ENCODE data around the gene RAB3GAP1.
"Not testable (repeated sequence)": the region's sequence is repeated elsewhere in the genome, so short reads cannot be mapped to it uniquely, and the experiment has no call there.

The RAB3GAP1 gene

DNA sequence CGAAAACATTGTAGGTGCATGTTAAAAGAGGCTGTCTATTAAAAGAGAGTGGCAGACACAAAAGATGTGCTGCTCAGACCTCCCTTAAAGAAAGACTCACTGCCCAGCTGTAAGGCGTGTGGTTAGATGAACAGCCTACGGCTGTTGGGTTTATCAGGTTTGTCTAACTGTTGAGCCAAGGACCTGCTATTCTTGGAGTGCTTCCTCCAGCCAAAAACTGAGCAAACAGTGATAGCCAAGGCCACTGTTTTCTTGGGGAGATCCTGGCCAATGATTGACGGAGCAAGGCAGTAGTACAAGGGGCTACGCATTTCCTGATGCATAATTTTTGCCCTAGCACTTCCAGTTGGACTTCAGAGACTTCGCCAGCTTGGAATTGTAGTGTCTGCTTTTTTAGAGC is 1.4 kb upstream of the RAB3GAP1 start:
- in situ Hi-C loops (cut with HindIII; ENCODE audit: low sequenced_read_pairs), result no loop called here

DNA sequence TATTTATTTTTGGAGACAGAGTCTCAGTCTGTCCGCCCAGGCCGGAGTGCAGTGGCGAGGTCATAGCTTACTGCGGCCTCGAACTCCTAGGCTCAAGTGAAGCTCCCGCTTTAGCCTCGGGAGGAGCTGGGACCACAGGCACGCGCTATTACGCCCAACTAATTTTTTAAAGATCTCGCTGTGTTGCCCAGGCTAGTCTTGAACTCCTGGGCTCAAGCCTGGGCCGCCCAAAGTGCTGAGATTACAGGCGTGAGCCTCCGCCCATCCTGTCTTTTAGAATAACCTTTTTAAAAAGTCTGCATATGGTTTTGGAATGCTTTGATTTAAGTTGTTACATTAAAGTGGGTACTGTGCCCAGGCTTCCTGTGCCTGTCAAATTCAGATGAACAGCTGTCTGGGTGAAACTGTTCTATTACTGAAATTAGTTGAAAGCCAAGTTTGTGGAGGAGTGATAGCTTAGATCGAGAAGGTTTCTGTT is 944 bp downstream of the RAB3GAP1 start:
- in situ Hi-C loops (cut with HindIII; ENCODE audit: low sequenced_read_pairs), result no loop called here

DNA sequence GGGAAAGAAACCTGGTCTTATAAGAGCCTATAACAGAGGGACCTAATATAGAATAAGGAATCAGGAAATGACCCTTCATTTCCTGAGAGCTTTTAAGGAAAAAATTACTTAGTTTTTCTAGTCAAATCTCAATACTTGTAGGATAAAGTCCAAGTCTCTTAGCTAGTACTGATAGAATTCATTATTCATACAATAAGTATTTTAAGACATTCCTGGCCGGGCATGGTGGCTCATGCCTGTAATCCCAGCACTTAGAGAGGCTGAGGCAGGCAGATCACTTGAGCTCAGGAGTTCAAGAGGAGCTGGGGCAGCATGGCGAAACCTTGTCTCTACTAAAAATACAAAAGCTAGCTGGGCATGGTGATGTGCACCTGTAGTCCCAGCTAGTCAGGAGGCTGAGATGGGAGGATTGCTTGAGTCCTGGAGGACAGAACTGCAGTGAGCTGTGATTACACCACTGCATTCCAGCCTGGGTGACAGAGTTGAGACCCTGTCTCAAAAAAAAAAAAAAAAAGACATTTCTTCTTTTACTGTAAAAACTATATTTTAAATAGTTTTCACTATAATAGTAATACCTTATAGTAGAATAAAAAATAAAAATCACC is 3.2 kb downstream of the RAB3GAP1 start:
- in situ Hi-C loops (cut with HindIII; ENCODE audit: low sequenced_read_pairs), result no loop called here

DNA sequence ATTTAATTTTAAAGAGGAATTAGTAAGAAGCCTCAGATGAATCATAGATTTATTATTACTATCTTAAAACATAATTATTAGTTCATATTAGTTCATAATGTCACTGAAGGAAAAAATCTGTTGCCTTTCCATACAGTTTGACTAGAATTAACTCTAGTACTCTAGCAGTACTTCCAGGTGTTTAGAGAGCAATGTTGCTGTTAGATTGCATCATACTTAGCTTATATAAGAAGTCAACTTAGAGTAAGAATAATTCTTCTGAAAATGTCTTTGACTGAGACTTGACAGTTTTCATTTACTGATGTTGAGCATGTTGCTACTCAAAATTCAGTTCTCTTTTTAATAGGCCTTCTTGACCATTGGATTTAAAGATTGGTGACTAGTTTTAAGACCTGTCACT is 4.7 kb downstream of the RAB3GAP1 start:
- in situ Hi-C loops (cut with HindIII; ENCODE audit: low sequenced_read_pairs), result no loop called here

DNA sequence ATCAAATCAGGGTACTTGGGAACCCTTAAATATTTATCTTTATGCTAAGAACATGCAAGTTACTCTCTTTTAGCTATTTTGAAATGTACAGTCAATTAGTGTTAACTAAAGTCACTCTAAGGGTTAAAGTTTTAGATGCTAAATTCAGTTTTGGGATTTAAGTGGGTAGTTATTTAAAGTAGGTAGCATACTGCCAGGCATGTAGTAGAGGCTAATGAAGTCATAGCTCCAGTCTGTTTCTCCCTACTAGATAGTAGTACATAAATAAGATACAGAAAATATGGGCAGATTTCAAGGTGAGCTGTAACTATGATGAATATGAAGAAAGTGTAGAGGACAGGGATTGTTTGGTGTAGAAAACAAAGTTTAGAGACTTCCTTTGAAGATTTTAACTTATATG is 7.5 kb downstream of the RAB3GAP1 start:
- in situ Hi-C loops (cut with HindIII; ENCODE audit: low sequenced_read_pairs), result no loop called here

DNA sequence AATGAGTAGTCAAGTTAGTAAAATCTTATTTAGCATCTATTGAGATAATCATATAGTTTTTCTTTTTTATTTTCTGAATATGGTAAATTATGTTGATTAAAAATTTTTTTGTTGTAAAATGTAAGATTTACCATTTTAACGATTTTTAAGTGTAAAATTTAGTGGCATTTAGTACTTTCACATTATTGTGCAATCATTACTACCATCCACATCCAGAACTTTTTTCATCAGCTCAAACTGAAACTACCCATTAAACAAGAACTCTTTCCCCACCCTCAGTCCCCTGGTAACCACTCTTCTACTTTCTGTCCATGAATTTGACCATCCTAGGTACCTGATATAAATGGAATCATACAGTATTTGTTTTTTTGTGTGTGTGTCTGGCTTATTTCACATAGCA is 11.1 kb downstream of the RAB3GAP1 start:
- in situ Hi-C loops (cut with HindIII; ENCODE audit: low sequenced_read_pairs), result no loop called here

DNA sequence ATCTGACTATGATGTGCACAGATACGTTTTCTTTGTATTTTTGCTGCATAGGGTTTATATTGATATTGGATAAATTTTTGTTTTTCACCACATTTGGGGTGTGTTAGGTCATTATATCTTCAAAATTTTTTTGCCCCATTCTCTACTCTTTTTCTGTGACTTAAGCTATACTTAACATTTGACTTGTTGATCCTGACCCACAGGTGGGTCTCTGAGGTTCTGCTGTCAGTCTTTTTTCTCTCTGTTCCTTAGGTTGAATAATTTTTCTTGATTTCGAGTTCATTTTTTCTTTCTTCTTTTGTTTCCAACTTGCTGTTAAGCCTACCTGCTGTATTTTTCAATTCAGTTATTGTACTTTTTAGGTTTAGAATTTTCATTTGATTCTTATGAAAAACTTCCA is 12.1 kb downstream of the RAB3GAP1 start:
- in situ Hi-C loops (cut with HindIII; ENCODE audit: low sequenced_read_pairs), result no loop called here

DNA sequence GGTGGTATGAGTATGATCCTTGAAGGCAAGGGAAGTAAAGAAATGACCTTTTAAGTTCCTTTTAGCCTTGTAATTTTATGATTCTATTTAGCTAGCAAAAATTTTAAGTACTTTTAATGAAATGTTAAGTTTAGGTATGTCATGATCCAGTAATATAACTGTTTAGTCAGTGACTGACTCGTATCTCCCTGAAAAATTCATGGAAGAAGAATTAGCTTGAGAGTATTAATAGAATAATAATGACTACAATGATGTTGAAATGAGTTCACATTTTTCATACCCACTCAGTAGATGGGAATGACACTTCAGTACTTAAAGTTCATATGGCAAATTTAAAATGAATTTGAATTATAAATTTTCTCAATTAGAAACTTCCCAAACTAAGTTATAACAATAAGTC is 14.6 kb downstream of the RAB3GAP1 start:
- in situ Hi-C loops (cut with HindIII; ENCODE audit: low sequenced_read_pairs), result no loop called here

DNA sequence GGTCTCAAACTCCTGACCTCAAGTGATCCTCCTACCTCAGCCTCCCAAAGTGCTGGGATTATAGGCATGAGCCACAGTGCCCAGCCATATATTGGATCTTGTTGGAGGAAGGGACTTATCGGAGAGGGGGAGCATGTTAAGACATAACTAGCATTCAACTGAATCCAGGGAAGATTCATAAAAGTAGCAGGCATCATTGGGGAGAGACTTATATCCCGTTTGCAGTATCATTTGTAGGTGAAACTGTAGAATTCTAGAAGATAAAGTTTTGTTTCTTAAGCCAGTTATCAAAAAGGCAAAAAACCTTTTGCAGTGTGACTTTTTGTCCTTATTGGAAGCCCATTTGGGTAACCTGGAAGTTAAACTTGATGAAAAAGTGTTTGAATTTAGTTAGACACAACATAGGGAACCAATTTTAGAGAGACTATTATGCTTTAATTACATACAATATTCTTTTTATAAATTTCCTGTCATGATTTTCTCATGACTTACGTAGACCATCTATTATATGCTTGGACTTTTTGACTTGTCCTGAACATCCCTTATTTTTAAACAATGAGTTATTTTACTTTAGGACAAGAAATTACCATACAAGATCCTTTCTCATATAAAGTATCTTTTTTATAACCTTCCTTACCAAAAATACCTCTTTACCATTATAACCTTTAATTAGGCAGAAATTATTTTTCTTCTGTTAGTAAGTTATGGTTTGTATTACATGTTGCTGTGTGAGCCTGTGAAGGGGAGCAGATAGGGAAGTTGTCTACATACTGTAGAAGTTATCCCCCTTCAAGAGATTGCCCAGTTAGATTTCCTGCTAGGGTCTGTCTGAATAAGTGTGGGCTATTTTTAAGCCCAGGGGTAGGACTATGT is 20.3 kb downstream of the RAB3GAP1 start:
- in situ Hi-C loops (cut with HindIII; ENCODE audit: low sequenced_read_pairs), result no loop called here

DNA sequence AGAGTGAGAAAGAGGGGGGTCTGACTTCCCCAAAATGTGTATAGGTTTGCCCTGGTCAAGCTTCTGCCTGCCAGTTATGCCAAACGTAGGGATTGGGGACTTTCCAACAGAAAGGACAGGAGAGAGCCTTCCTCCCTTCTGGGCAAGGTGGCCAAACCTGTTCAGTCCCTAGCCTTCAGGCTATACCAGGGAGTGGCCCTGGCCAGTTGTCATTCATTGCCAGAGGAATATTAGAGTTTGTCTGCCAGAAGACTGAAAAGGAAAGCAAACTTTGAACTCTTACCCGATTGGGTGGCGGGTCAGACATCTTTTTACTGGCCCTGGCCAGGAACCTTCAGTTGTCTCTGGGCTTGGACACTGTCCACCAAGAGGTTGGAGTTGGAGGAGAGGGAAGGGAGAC is 22.1 kb downstream of the RAB3GAP1 start:
- in situ Hi-C loops (cut with HindIII; ENCODE audit: low sequenced_read_pairs), result no loop called here

DNA sequence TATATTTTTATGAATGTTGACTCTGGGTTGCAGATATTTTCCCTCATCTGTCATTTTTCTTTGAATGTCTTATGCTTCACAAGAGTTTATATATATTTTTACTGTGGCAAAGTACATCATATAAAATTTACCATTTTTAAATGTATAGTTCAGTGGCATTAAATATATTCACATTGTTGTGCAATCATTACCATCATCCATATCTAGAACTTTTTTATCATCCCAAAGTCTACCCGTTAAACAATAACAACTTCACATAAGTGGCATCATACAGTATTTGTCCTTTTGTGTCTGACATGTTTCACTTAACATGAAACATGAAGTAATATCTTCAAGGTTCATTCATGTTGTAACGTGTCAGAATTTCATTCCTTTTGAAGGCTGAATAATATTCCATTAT is 24.5 kb downstream of the RAB3GAP1 start:
- in situ Hi-C loops (cut with HindIII; ENCODE audit: low sequenced_read_pairs), result no loop called here

DNA sequence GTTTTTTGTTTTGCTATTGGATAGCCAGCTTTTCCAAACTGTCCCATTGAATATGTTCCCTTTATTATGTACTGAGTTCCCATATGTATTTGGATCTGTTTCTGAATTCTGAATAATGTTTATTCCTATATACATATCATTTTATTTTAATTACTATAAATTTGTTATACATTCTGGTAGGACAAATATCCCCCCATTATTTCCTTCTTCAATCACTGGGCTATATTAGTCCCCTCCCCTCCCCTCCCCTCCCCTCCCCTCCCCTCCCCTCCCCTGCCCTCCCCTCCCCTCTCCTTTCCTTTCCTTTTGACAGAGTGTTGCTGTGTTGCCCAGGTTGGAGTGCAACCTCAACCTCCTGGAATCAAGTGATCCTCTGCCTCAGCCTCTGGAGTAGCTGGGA is 26.3 kb downstream of the RAB3GAP1 start:
- in situ Hi-C loops (cut with HindIII; ENCODE audit: low sequenced_read_pairs), result no loop called here

DNA sequence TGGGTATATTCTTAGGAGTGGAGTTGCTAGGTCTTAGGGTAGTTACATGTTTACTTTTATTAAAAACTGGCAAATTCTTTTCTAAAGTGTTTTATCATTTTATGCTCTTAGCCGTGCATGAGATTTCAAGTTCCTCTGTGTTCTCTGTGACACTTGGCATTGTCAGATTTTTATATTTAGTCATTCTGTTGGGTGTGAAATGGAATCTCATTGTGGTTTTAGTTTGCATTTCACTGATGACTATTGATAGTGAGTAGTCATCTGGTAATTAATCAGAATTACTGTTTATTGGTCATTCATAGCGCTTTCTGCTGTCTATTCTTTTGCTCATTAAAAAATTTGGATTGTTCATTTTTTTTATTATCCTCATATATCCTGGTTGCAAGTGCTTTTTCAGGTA is 34.1 kb downstream of the RAB3GAP1 start:
- in situ Hi-C loops (cut with HindIII; ENCODE audit: low sequenced_read_pairs), result no loop called here

DNA sequence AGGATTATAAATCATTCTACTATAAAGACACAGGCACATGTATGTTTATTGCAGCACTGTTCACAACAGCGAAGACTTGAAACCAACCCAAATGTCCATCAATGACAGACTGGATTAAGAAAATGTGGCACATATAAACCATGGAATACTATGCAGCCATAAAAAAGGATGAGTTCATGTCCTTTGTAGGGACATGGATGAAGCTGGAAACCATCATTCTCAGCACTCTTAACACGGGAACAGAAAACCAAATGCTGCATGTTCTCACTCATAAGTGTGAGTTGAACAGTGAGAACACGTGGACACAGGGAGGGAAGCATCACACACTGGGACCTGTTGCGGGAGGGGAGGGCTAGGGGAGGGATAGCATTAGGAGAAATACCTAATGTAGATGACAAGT is 37.5 kb downstream of the RAB3GAP1 start:
- in situ Hi-C loops (cut with HindIII; ENCODE audit: low sequenced_read_pairs), result not testable (repeated sequence)

DNA sequence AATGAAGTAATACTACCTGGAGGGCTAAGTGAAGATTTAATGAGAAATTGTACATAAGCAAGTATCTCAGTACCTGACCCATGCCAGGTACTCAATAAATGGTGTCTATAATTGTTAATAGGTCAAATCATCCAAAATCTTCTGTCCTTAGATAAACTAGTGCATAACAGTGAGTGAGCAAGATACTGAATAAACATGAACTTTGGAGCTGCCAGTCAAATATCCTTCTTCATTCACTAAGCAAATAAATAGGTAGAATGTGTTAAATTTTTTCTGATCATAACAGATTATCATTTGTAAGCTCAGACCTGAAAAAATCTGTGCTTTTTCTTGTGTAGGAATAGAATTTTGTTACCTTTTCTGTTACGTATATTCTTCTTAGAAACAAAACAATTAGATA is 39.6 kb downstream of the RAB3GAP1 start:
- in situ Hi-C loops (cut with HindIII; ENCODE audit: low sequenced_read_pairs), result no loop called here

DNA sequence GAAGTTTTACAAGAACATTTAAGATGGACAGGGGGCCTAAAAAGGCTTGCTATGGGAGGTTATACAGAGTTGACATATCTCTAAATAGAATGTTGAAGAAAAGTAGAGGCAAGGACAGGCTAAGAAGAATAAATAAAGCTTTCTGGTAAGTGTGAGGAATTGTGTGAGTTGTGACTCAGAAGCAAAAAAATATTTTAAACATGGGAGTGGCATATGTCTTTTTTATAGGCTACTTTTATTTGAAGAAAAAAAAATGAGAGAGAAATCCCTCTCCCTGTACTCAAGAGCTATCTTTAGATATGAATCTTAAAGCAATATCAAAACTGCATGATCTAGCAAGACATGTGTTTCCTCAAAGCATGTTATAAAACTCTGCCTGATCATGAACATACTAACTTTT is 41.1 kb downstream of the RAB3GAP1 start:
- in situ Hi-C loops (cut with HindIII; ENCODE audit: low sequenced_read_pairs), result no loop called here

DNA sequence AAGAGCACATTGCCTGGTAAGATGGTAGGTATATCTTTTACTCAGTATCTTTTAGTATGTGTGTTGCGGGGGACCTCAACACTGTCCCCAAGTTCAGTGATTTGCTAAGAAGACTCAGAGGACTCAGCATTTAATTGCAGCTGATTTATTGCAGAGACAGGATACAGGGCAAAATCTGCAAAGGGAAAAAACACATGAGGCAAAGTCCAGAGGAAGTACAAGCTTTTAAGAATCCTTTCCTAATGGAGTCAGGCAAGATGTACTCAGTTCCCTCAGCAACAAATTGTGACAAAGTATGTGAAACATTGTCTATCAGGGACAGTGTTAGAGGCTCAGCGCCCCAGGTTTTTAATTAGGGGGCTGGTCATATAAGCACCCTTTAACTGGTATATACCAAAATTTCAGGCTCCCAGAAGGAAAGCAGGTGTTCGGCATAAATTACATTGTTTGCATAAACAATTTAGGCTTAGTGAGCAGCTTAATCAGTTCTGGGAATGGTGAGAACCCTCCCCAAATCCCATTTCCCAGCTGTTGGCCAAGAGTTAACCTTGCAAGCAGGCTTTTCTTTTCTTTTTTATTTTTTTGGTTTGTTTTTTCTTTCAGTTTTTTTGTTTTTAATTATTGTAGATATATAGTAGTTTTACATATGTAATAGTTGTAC is 41.7 kb downstream of the RAB3GAP1 start:
- in situ Hi-C loops (cut with HindIII; ENCODE audit: low sequenced_read_pairs), result no loop called here

DNA sequence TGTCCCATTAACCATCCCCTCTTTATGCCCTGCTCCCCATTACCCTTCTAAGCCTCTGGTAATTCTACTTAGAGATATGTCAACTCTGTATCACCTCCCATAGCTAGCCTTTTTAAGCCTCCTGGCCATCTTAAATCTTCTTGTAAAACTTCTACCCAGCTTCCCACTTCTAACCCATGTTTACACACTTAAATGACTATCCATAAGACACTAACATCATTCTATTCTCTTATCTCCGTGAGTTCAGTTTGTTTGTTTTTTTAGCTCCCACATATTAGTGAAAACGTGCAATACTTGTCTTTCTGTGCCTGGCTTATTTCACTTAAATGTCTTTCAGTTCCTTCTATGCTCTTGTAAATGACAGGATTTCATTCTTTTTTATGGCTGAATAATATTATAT is 42.4 kb downstream of the RAB3GAP1 start:
- in situ Hi-C loops (cut with HindIII; ENCODE audit: low sequenced_read_pairs), result no loop called here

DNA sequence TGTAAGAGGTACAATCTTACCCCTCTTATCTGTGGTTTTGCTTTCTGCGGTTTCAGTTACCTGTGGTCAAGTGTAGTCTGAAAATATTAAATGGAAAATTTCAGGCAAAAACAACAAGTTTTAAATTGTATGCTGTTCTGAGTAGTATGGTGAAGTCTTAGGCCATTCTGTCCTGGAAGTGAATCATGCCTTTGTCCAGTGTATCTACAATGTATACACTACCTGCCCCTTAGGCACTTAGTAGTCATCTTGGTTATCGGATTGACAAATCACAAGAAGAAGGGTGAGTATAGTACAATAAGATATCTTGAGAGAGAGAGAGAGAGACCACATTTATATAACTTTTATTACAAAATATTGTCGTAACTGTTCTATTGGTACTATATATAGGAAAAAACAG is 43.5 kb downstream of the RAB3GAP1 start:
- in situ Hi-C loops (cut with HindIII; ENCODE audit: low sequenced_read_pairs), result no loop called here

DNA sequence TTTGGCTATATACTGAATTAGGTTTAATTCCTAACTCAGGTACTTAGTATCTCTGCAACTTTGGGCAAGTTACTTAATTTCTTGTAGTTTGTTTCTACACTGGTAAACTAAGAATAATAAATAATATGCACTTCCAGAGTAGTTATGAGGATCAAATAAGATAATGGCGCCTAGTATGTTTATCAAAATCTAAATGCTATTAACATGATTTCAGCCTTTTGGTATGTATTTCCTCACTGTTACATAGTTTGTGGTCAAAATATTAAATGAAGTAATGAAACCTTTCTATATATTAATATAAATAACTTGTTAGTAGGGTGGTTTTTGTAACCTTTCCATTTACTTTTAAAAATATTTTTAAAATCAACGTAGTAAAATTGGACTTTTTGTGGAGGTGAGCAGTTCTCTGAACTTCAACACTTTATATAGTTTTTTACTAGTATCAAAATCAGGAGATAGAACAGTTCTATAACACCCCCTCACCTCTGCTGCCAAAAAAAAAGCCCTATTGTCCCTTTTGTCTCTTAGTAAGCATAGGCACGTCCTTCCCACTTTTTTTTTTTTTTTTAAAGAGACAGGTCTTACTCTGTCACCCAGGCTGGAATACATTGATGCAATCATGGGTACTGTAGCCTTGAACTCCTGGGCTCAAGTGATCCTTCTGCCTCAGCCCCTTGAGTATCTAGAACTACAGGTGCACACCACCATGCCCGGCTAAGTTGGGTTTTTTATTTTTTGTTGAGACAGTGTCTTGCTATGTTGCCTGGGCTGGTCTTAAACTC is 44.8 kb downstream of the RAB3GAP1 start:
- in situ Hi-C loops (cut with HindIII; ENCODE audit: low sequenced_read_pairs), result no loop called here

DNA sequence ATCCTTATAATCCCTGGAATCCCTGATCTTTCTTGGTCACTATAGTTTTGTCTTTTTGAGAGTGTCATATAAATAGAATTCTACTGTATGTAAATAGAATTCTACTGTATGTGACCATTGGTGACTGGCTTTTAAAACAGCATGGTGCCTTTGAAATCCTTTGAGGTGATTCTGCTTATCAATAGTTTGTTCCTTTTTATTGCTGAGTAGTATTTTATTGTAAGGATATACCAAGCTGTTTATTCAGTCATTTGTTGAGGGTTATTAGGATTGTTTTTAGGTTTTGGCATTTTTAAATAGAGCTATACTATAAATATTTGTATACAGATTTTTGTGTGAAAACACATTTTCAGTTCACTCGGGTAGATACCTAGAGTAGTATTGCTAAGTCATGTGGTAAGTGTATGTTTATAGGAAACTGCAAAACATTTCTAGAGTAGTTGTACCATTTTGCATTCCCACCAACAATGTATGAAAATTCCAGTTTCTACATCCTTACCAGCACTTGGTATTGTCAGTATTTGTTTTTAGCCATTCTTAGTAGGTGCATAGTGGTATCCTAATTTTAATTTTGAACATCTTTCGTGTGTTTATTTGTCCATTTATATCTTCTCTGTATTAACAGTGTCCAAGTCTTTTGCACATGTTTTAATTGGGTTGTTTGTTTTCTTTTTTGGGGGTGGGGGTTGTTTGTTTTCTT is 45.6 kb downstream of the RAB3GAP1 start:
- in situ Hi-C loops (cut with HindIII; ENCODE audit: low sequenced_read_pairs), result no loop called here

Measured in endothelial cell of hepatic sinusoid (primary cell).